ENCODE results near the gene NXT1. TPM values are rescaled to one million over a fixed set of nuclear protein-coding genes. Genes with fewer than 3 reads are reported as not detected.

The NXT1 gene
- total RNA-seq, 1 donor from 2014 or later: 17.9 TPM

DNA sequence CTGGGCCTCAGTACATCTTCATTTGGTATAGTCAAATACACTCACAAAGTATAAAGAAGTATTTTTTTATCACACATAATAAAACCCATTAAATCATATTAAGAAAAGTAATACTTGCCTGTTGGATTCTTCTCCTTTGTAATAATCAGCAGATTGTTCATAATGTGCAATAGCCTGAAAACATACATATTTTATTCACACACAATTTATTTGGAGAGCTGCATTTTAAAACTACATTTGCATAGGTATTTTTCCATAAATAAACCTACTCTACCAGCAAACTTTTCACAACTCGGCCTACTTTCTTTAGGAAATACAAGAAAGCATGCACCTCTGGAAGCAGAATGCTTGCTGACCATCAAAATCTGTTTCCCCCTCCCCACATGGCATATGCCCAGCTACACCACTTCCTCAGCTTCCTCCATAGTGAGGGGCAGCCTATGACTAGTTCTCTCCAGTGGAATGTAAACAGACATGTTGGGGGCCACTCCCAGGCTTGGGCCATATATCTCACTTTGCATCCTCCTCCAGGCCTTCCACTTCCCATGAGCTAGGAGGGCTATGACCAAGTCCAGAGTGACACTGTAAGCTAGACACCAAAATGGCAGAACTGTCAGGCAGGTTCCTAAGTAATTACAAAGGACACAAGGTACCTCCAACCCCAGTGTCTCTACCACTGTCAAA is 39.6 kb downstream of the NXT1 start:
- Histone ChIP-seq H3K79me2 (ENCODE audit: insufficient read depth, low read length) (peaks cover 17% of the 10 kb centered on the region), H3K4me3 (ENCODE audit: insufficient read depth, low read depth, low read length) (no peak overlapping the region), H3K36me3 (ENCODE audit: insufficient read depth, low read length) (peaks cover 21% of the 10 kb centered on the region), H3K4me1 (ENCODE audit: insufficient read depth, low read length) (no peaks in the 10 kb centered on the region), H2AFZ (ENCODE audit: low read depth, low read length) (no peak overlapping the region), H3K27ac (ENCODE audit: low read depth, low read length) (no peak overlapping the region), H3K9ac (ENCODE audit: low read length) (no peak overlapping the region), H3K27me3 (ENCODE audit: insufficient read depth, low read length) (no peaks in the 10 kb centered on the region), H4K20me1 (ENCODE audit: insufficient read depth, low read length) (peaks cover 18% of the 10 kb centered on the region), H3K4me2 (ENCODE audit: low read length) (no peak overlapping the region), H3K9me3 (ENCODE audit: insufficient read depth, low read depth, low read length) (no peaks in the 10 kb centered on the region)
- Mint-ChIP-seq H3K36me3 (ENCODE audit: low read depth, unreplicated experiment) (peaks cover 21% of the 10 kb centered on the region), H3K27ac (ENCODE audit: unreplicated experiment) (no peak overlapping the region), H3K4me3 (ENCODE audit: unreplicated experiment) (no peak overlapping the region), H3K27me3 (ENCODE audit: low read depth, unreplicated experiment) (no peaks in the 10 kb centered on the region), H3K9me3 (ENCODE audit: unreplicated experiment) (no peaks in the 10 kb centered on the region), H3K4me1 (ENCODE audit: low read depth, unreplicated experiment) (peaks cover 5% of the 10 kb centered on the region)
- DNase-seq (ENCODE audit: low read depth): no peak
- TF ChIP-seq, protein P1, sequence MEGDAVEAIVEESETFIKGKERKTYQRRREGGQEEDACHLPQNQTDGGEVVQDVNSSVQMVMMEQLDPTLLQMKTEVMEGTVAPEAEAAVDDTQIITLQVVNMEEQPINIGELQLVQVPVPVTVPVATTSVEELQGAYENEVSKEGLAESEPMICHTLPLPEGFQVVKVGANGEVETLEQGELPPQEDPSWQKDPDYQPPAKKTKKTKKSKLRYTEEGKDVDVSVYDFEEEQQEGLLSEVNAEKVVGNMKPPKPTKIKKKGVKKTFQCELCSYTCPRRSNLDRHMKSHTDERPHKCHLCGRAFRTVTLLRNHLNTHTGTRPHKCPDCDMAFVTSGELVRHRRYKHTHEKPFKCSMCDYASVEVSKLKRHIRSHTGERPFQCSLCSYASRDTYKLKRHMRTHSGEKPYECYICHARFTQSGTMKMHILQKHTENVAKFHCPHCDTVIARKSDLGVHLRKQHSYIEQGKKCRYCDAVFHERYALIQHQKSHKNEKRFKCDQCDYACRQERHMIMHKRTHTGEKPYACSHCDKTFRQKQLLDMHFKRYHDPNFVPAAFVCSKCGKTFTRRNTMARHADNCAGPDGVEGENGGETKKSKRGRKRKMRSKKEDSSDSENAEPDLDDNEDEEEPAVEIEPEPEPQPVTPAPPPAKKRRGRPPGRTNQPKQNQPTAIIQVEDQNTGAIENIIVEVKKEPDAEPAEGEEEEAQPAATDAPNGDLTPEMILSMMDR (IDR thresholded peaks at IDR 0.05; ENCODE audit: insufficient read depth, low read depth, low read length): no peak
- TF ChIP-seq EZH2 (IDR thresholded peaks at IDR 0.05; ENCODE audit: insufficient read depth, low read length): no peak
- FAIRE-seq: no peak

DNA sequence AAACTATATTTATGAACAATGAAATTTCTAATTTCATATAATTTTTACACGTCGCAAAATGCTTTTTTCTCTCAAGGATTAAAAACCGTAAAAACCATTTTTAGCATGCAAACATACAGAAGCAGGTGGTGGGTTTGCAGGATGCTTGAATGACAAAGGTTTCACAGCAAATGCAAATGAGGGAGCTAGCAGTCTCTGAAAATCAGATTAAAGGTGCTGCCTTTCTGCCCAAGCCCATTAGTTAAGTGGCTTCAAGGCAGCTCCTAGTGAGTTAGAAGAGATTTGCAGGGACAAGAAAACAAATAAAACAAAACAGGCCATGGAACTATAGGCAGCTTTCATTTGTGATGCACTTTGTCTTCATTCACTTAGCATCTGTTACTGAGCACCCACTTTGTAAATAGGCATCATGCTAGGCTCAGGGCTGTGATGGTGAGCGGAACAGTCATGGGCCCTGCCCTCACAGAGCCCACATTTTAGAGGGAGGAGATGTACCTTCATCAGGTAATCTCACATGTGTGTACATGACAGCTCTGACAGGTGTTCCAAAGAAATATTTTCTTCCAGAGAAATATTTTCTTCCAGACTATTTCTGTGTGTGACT is 41.2 kb downstream of the NXT1 start:
- no peaks in the 10 kb centered on the region for H3K4me1 ChIP-seq (ENCODE audit: insufficient read depth, low read length)
- peaks cover 9% of the 10 kb centered on the region for H3K79me2 ChIP-seq (ENCODE audit: insufficient read depth, low read length)
- Mint-ChIP-seq H3K4me1 (ENCODE audit: low read depth, unreplicated experiment) (peaks cover 5% of the 10 kb centered on the region), H3K9me3 (ENCODE audit: unreplicated experiment) (no peaks in the 10 kb centered on the region), H3K4me3 (ENCODE audit: unreplicated experiment) (no peak overlapping the region), H3K27ac (ENCODE audit: unreplicated experiment) (no peak overlapping the region), H3K36me3 (ENCODE audit: low read depth, unreplicated experiment) (peaks cover 21% of the 10 kb centered on the region), H3K27me3 (ENCODE audit: low read depth, unreplicated experiment) (no peaks in the 10 kb centered on the region)
- H3K27me3 ChIP-seq (ENCODE audit: insufficient read depth, low read length): no peaks in the 10 kb centered on the region
- H3K36me3 ChIP-seq (ENCODE audit: insufficient read depth, low read length): peaks cover 20% of the 10 kb centered on the region
- H3K9ac ChIP-seq (ENCODE audit: low read length): no peak overlapping the region
- DNase-seq (ENCODE audit: low read depth): no peak
- H2AFZ ChIP-seq (ENCODE audit: low read depth, low read length): no peak overlapping the region
- no peaks in the 10 kb centered on the region for H3K9me3 ChIP-seq (ENCODE audit: insufficient read depth, low read depth, low read length)
- peaks cover 16% of the 10 kb centered on the region for H4K20me1 ChIP-seq (ENCODE audit: insufficient read depth, low read length)
- no peak overlapping the region for H3K27ac ChIP-seq (ENCODE audit: low read depth, low read length)
- no peak overlapping the region for H3K4me3 ChIP-seq (ENCODE audit: insufficient read depth, low read depth, low read length)
- TF ChIP-seq EZH2 (IDR thresholded peaks at IDR 0.05; ENCODE audit: insufficient read depth, low read length): no peak
- TF ChIP-seq, protein P1 (IDR thresholded peaks at IDR 0.05; ENCODE audit: insufficient read depth, low read depth, low read length): no peak
- no peak for FAIRE-seq
- no peak overlapping the region for H3K4me2 ChIP-seq (ENCODE audit: low read length)
